GM18858 (cell line): ENCODE data around the gene GPR137C.
"Not testable (repeated sequence)": the region's sequence is repeated elsewhere in the genome, so short reads cannot be mapped to it uniquely, and the experiment has no call there.

ENCODE experiments used
- ATAC-seq: cut with Tn5 transposase; IDR thresholded peaks from one replicate; pipeline ENCODE4 v1.9.1; 2021; ENCODE audit not compliant: unreplicated experiment

The GPR137C gene

GRCh38 chr14:52563120-52563519 lies 10.5 kb downstream of the GPR137C start:
- no peak for ATAC-seq

- ATAC-seq, result not testable (repeated sequence)
These were observed 15.8 kb downstream of the GPR137C start for GRCh38 chr14:52568454-52568853.

GRCh38 chr14:52575858-52576257 lies 23.2 kb downstream of the GPR137C start:
- no peak for ATAC-seq

- ATAC-seq, result no peak
These were observed 30.9 kb downstream of the GPR137C start for GRCh38 chr14:52583544-52583943.

- ATAC-seq, result no peak
These were observed 37.0 kb downstream of the GPR137C start for GRCh38 chr14:52589646-52590045.

GRCh38 chr14:52590318-52590717 lies 37.7 kb downstream of the GPR137C start:
- ATAC-seq, result no peak

GRCh38 chr14:52596320-52596719 lies 43.7 kb downstream of the GPR137C start:
- ATAC-seq, result no peak

- ATAC-seq, result no peak
These were observed 44.2 kb downstream of the GPR137C start for GRCh38 chr14:52596861-52597260.

- no peak for ATAC-seq
These were observed 45.9 kb downstream of the GPR137C start for GRCh38 chr14:52598568-52598967.

- ATAC-seq, result no peak
These were observed 47.3 kb downstream of the GPR137C start for GRCh38 chr14:52599974-52600373.

GRCh38 chr14:52602131-52602530 lies 49.5 kb downstream of the GPR137C start:
- ATAC-seq, result no peak

- ATAC-seq, result no peak
These were observed 54.4 kb downstream of the GPR137C start for GRCh38 chr14:52607061-52607460.

- ATAC-seq, result no peak
These were observed 56.9 kb downstream of the GPR137C start for GRCh38 chr14:52609445-52610044.

- ATAC-seq, result no peak
These were observed 57.6 kb downstream of the GPR137C start for GRCh38 chr14:52610187-52610586.

- no peak for ATAC-seq
These were observed 66.0 kb downstream of the GPR137C start for GRCh38 chr14:52618602-52619001.

GRCh38 chr14:52619687-52620086 lies 67.1 kb downstream of the GPR137C start:
- no peak for ATAC-seq

- no peak for ATAC-seq
These were observed 87.5 kb downstream of the GPR137C start for GRCh38 chr14:52640137-52640536.

- ATAC-seq, result no peak
These were observed 89.1 kb downstream of the GPR137C start for GRCh38 chr14:52641745-52642144.

GRCh38 chr14:52649511-52649910 lies 96.9 kb downstream of the GPR137C start:
- no peak for ATAC-seq

- ATAC-seq, result no peak
These were observed 98.1 kb downstream of the GPR137C start for GRCh38 chr14:52650774-52651173.

GRCh38 chr14:52656905-52657304 lies 104.3 kb downstream of the GPR137C start:
- ATAC-seq, result no peak

- no peak for ATAC-seq
These were observed 107.7 kb downstream of the GPR137C start for GRCh38 chr14:52660325-52660724.

- no peak for ATAC-seq
These were observed 108.2 kb downstream of the GPR137C start for GRCh38 chr14:52660832-52661231.
